Brain pericyte (primary cell): ENCODE data around the gene IL36B.

ENCODE experiments used
- DNase-seq: peaks from one replicate; pipeline ENCODE4 v3.0.0-alpha.2; 2012; ENCODE audit warnings: low read depth, low spot score

The IL36B gene

DNA sequence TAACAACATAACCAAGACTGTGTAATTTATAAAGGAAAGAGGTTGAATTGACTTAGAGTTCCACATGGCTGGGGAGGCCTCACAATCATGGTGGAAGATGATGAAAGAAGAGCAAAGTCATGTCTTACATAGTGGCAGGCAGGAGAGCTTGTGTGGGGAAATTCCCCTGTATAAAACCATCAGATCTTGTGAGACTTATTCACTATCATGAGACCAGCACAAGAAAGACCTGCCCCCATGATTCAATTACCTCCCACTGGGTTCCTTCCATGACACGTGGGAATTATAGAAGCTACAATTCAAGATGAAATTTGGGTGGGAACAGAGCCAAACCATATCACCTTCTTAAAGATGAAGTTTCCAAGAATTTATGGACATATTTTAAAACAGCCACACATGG, 3.9 kb upstream of the IL36B start:
- no peak for DNase-seq

DNA sequence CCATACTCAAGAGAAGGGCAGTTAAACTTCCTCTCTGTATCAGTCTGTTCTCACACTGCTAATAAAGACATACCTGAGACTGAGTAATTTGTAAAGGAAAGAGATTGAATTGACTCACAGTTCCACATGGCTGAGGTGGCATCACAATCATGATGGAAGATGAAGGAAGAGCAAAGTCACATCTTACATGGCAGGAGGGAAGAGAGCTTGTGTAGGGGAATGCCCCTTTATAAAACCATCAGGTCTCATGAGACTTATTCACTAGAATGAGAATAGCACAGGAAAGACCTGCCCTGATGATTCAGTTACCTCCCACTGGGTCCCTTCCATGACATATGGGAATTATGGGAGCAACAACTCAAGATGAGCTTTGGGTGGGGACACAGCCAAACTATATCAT, 1.4 kb upstream of the IL36B start:
- DNase-seq = no peak

DNA sequence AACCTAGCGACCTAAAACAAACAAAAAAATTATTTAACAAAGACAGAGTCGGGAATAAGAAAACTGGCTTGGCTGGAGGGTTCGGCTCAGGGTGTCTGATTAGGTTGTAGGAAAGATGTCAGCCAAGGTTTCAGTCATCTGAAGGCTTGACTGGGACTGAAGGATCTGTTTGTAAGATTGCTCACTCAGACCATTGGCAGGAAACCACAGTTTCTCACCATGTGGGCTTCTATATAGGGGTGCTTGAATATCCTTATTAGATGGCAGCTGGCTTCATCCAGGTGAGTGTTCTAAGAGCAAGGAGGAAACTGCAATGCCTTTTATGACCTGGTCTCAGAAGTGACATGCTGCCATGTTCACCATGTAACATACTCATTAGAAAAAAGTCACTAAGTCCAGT, 999 bp upstream of the IL36B start:
- DNase-seq = no peak

DNA sequence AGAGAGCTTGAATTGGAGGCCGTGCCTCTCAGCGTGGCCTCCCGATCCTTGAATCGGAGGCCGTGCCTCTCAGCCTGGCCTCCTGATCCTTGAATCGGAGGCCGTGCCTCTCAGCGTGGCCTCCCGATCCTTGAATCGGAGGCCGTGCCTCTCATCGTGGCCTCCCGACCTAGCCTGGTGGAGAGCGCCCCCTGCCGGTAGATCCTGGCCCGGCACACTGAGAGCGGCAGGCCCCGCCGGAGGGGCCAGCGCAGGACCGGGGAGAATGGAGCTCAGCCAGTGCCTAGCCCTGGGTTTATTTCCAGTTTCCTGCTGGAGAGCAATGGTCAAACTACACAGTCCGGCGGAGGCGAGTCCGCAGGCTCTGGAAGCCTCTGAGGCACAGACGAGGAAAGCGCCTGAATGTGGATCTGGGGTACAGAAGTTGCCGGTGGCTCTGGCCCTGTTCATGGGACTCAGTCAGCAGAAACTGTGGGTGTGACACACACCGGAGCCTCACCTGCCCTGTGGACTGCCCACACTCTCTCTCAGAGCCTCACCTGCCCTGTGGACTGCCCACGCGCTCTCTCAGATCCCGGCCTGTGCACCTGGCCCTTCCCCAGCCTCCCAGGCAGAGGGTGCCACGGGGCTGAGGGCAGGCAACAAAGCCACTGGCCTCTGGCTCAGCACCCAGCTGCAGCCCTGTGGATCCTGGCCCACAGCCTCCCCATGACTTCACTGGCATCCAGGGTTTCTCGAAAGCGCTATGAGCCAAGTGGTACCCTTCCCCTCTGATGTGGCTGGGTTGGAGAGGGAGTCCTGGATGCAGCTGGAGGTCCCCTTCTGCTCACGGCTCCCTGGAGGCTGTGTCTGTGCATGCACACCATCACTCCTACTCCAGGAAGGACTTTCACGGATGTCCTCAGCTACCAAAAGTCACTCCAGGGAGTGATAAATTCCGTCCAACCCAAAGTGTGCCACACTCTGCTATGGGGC, 1.5 kb downstream of the IL36B start:
- DNase-seq = no peak

DNA sequence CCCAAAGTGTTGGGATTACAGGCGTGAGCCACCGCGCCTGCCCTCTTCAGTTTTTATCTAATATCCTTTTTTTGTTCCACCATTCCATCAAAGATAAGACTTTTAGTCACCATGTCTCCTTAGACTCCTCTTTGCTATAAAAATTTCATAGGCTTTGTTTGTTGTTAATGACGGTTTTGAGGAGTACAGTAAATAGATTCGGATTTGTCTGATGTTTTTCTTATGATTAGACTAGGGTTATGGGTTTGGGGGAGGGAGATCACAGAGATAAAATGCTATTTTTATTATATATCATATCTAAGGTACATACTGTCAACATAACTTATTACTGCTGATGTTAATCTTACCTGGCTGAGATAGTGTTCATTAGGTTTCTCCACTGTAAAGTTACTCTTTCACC, 6.2 kb downstream of the IL36B start:
- no peak for DNase-seq

DNA sequence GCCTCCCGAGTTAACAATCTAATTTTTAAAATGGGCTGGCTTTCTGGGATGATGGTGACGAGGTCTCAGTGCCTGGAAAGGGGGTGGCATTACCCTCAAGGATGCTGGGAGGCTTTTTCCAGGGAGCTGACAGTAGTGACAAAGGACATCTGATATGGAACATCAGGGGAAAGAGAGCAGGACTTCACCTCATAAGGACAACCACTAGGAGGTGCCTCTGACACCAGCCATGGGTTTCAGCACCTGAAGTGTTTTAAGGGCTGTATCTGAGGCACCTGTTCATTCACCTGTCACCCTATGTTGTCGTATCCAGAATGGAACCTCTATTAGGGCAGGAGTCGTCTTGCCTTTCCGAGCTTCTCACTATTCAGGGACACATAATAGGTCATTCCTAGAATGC, 10.8 kb downstream of the IL36B start:
- DNase-seq = no peak

DNA sequence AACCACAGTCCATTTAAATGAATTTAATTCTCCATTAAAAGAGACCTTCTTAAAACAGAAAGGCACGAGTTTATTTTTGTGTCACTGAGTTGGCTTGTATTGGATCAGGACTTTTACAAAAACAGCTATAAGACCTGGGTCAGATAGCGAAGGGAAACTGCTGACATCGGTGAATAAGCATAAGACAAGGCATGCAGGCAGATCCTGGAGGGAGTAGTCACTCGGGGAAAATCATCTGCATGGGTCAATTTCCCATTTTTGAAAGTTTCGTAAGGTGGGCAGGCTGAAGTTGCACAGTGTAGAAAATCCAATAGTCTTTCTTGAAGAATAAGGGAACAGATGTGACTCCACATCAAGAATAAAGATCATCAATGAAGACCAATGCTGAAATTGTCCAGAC, 12.9 kb downstream of the IL36B start:
- DNase-seq = no peak

DNA sequence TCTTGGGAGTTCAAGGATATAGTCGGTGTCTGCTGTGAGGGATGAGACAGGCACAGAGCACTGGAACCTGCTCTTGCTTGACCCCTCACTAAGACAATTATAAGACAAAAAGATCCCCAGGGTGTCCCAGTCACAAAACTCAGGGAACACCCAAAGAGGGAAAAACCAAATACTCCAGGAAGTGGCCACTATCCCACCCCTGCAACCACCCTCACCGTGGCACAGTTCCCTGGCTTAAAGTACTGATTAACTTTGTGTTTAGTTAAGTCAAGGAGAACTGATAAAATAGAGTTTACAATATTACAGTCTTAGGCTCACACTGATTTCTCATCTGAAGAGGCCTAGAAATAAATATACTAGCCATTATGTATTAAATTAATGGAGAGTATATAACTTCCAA, 13.5 kb downstream of the IL36B start:
- DNase-seq = no peak

DNA sequence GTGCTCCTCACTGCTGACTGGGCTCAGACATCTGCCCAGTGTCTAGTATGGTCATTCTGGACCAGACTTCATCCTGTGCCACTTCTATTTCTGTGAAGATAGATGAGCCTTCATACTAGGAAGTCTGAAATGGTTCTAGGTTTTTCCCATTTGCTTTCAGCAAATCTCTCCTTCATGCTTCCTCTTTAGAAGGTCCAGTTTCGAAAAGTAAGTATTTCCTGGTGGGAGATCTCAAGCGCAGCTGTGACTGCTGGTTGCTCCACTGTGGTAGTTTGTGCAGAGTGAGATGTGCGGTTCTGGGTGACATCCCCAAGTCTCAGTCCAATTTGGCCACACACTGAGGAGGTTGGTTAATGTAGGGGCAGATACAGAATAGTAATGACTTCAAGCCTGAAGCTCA, 14.4 kb downstream of the IL36B start:
- DNase-seq = no peak

DNA sequence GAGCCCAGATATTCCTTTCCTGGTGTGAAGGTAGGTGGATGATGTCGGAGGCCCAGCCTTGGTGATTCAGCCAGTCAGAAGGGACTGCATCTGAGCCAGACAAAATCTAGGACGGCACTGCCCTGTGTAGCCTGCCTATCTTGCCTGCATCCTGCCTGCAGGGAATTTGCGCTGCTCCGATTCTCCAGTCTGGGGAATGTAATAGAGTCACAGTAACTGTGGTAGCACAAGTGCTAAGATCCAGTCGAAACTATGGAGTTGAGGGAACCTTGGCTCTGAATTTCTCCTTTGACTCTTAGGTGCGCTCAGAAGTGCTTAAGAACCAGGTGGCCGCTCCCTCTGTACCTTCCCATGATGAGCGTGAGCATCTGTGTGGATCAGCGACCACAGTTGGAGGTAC, 15.9 kb downstream of the IL36B start:
- DNase-seq = no peak

DNA sequence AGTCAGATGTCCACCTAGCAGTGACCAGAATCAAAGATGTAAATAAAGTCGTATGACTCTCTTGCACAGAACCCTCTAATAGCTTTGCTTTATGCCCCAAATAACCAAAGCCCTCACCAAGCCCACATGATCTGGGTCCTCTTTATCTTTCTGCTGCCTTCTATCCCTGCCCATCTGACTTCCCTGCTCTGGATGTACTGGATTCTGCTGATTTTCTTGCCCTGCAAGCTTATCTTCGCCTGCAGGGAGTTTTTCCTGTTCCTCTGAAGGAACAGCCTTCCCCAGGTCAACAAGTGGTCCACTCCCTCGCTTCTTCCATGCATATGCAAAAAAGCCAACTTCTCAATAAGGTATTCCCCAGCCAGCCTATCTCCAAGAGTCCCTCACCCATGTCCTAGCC, 18.7 kb downstream of the IL36B start:
- no peak for DNase-seq

DNA sequence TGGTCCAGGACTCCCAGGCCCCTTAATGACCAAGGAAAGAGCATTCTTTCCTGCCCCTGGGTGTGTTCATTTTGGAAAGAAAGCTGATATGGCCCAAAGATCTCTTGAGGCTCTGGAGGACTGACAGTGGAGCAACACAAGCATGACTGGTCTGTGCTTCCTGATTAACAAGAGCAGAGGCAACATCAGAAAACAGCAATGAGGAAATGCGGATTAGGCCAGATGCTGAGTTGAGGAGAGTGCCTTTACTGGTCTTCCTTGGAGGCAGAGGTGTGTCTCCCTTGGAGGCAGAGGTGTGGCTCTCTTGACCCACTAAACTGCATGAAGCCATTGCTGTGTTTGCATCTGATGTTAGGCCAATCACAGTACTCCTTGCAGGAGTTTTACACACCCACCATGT, 19.9 kb downstream of the IL36B start:
- no peak for DNase-seq

DNA sequence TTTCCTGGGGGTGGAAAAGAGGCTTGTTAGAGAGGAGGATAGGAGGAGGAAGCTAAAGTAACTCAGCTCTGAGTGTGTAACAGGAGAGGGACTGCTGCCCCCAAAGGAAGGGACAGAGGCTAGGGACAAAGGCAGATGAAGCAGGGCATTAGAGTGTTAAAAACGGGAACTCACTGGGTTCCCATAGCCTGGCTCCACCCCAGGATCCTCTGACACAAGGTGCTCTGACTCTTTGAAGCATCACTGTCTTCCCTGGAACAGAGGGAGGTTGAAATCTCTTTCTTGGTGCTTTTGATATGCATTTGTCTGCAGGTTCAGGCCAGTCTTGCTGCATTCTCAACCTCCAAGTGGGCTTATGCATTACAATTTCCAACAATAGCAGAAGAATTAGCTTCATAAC, 24.6 kb downstream of the IL36B start:
- no peak for DNase-seq

DNA sequence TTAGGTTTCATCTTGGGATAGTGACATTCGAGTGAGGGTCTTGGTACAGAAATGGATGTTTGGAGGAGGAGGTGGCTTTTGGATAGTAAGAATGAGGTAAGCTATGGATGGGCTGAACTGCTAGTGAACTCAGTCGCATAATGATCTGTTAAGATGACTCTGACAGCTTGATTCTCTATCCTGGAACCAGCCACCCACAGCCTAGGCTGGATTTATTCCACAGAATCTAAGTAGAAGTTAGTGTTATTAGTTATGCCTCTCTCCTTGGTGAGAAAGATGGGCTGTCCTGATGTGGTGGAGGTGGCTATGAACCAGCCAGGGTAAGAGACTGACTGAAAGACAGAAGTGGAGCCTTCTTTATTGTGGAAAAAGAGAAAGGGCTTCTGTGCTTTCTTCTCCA, 25.0 kb downstream of the IL36B start:
- DNase-seq = no peak

DNA sequence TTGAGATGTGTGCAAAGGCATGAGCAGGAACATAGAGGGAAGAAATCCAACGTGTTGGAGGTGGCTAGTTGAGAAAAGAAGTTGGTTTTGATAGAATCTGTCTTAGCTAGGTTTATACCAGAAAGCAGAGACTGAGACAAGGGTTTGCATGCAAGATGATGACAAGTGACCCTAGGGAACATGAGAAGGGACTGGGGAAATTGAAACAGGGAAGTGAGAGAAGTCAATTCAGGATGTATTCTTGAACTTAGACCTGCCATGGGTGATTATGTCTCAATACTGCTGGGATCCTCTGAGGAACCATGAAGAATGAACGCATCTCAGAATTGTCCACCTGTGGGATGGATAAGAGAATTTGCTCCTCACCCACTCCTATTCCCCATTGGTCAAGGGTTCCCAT, 26.9 kb downstream of the IL36B start:
- no peak for DNase-seq

DNA sequence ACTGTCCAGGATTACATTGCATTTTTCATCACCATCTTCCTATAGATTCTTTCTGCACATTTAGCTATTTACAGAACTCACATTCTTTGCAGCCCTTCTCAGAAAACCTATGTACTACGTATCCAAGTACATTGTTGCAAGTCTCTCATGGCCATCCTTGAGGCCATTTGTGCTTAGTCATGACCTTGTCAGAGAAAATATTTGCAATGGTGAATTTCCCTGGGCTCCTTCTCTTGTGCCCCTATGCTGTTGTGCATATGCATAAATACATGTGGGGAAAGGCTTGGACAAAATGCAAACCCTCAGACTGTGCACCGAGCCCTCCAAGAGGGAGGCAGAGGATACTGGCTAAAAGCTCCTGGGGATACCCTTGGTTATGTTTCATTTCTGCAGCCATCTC, 27.9 kb downstream of the IL36B start:
- DNase-seq = no peak

DNA sequence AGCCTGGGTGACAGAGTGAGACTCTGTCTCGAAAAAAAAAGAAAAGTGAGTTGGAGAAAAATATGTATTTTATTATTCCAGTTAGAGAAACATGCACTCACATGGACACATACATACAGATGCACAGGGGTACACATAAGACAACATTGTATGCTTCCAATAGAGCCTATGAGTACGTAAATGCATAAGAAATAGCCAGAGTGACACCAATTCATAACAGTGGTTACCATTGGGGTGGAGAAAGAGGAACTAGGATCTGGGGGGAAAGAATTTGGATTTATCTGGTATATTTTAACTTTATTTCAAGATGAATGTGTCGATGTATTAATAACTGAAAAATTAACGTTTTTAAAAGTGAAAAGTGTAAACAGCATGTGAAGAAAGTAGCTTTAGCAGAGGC, 31.4 kb downstream of the IL36B start:
- no peak for DNase-seq

DNA sequence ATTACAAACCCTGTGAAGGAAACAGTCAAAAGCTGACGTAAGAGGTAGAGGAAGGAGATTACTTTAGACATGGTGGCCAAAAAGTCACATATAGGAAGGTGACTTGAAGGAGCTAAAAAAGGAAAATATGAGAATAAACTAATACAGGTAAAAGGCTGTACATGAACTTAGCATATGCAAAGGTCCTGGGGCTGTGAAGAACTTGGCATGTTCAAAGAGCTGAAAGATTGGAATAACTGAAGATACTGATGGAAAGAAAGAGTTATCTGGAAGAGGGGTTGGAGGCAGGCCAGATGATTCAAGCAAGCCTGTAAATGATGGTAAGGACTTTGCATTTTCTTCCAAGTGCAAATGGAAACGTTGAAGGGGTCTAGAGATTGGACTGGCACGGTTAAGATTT, 34.2 kb downstream of the IL36B start:
- DNase-seq = no peak

DNA sequence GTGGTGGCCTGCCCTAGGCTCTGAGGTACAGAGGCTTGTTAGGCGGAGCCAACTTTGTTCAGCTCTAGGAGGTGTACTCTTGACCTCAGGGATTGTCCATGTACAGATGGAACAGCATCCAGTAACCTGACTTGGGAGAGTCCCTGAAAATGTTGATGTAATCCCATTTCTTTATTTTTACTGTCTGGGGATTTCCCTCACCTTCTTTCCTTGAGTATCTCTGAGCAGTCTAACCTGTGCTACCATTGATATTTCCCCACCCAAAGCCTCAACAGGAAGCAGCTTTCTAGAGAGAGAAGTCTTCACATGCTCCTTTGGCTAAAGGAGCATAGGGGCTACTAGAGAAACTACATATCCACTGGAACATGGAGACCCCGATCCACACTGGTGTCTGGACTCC, 37.0 kb downstream of the IL36B start:
- DNase-seq = no peak

DNA sequence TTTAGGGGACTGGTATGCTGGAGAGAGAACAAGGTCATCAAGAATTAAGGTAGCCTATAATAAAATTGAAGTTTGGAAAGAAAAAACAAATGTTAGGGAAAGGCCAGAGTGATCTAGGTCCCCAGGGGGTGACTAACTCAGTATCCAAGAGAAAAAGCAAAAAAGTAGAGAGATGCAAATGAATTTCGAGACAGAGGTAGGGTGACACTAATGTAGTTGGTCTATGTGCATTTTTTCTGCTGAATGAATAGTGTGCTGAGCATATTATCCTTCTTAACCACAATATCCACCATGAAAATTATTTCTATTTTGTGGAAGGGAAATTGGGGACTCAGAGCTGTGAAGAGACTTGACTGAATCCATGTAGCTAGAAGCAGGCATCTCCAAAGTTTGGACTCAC, 37.6 kb downstream of the IL36B start:
- DNase-seq = no peak

DNA sequence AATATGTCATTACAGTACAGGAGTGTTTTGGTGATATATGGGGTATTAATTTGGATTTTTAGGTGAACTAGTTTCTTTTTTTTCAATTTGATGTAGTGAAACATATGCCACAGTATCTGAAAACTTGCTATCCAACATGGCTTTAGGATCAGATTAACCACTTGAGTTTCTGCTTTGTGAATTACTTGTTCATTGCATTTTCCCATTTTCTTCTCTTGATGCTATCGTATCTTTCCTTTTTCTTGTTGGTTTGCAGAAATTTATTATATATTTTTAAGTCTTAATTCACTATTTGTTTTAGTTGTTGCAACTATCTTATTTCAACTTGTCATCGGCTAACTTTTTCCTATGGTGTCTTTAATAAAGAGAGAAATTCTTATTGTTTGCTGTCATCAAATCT, 38.6 kb downstream of the IL36B start:
- DNase-seq = no peak

DNA sequence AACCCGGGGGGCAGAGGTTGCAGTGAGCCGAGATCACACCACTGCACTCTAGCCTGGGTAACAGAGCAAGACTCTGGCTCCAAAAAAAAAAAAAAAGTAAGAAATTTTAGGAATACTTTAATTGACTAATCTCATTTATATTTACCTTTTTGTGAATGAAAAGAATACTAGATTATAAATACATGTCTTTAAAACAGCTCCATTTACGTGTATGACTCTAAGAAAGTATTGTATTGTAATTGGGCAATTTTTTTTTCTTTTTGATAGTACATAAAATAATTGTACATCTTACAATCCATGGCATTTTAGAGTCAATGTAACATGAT, 39.4 kb downstream of the IL36B start:
- no peak for DNase-seq

DNA sequence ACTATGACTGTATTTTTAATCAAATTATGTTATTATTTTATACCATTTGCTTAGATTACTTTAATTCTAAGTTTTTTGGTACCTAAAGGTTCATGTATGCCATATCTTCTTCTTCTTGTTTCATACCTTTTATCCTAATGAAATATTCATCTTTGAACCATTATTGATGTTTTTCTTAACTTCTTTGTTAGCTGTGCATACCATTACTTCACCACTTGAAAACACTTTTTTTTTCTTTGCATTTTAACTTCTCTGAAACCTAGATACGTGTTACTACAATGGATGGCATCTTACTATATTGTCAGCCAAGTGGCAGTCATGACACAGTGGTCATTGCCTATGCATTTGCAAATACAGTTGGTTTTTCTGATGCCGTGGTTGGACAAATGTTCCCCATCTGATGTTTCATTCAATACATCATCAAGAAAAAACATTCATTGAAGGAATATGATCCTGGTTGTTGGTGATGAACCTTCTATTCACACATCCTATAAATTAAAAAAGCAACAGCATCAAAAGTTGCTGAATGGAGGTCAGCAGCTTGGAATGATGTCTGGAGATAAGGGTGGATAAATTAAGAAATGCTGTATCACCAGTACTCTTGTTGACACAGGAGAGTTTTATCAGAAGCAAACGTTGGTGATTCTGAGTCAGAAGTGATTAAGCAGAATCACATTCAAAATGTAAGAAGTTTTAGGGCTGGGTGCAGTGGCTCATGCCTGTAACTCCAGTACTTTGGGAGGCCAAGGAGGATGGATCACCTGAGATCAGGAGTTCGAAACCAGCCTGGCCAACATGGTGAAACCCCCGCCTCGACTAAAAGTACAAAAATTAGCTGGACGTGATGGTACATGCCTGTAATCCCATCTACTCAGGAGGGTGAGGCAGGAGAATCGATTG, 40.0 kb downstream of the IL36B start:
- no peak for DNase-seq
